Measurements from ENCODE around the gene CENPL. TPM values are rescaled to one million over a fixed set of nuclear protein-coding genes. Genes with fewer than 3 reads are reported as not detected.
"Not testable (repeated sequence)": the region's sequence is repeated elsewhere in the genome, so short reads cannot be mapped to it uniquely, and the experiment has no call there.

Gene CENPL
- total RNA-seq, 1 donor from 2014 or later = 9.9 TPM

- Histone ChIP-seq H3K27me3 (ENCODE audit: control insufficient read depth in 3 of 3, insufficient read depth in 3 of 3, low read length in 3 of 3) (no peaks in the 10 kb centered on the region), H3K4me3 (ENCODE audit: low read length in 3 of 3) (peak overlapping the region in 2 of 3 donors; percentile 95), H3K27ac (ENCODE audit: low read depth, low read length) (peak overlapping the region; percentile 89), H3K9me3 (ENCODE audit: control insufficient read depth in 3 of 3, low read length in 3 of 3) (no peaks in the 10 kb centered on the region), H3K4me1 (ENCODE audit: control insufficient read depth in 3 of 3, insufficient read depth in 3 of 3, low read length in 3 of 3) (peaks cover 15 to 27% (median 27%) of the 10 kb centered on the region in 3 donors), H3K9ac (ENCODE audit: low read depth in 1 of 3, low read length in 3 of 3) (peak overlapping the region in 2 of 3 donors; percentile 17 to 57), H3K36me3 (ENCODE audit: control insufficient read depth in 3 of 3, insufficient read depth in 3 of 3, low read length in 3 of 3) (peaks cover 23 to 47% (median 44%) of the 10 kb centered on the region in 3 donors)
Measured at GRCh38 chr1:173866413-173867115, 41.9 kb upstream of the CENPL start.

GRCh38 chr1:173865468-173866164 is 40.9 kb upstream of the CENPL start:
- Histone ChIP-seq H3K4me1 (ENCODE audit: control insufficient read depth in 3 of 3, insufficient read depth in 3 of 3, low read length in 3 of 3) (peaks cover 13 to 25% (median 23%) of the 10 kb centered on the region in 3 donors), H3K27ac (ENCODE audit: low read depth, low read length) (no peak overlapping the region), H3K9me3 (ENCODE audit: control insufficient read depth in 3 of 3, low read length in 3 of 3) (no peaks in the 10 kb centered on the region), H3K4me3 (ENCODE audit: low read length in 3 of 3) (no peak overlapping the region), H3K27me3 (ENCODE audit: control insufficient read depth in 3 of 3, insufficient read depth in 3 of 3, low read length in 3 of 3) (no peaks in the 10 kb centered on the region), H3K36me3 (ENCODE audit: control insufficient read depth in 3 of 3, insufficient read depth in 3 of 3, low read length in 3 of 3) (peaks cover 23 to 44% (median 41%) of the 10 kb centered on the region in 3 donors), H3K9ac (ENCODE audit: low read depth in 1 of 3, low read length in 3 of 3) (no peak overlapping the region)

GRCh38 chr1:173864179-173864867 is 39.6 kb upstream of the CENPL start:
- Histone ChIP-seq H3K4me3 (ENCODE audit: low read length in 3 of 3) (no peak overlapping the region), H3K36me3 (ENCODE audit: control insufficient read depth in 3 of 3, insufficient read depth in 3 of 3, low read length in 3 of 3) (peaks cover 23 to 44% (median 35%) of the 10 kb centered on the region in 3 donors)

GRCh38 chr1:173863224-173864161 is 38.8 kb upstream of the CENPL start:
- Histone ChIP-seq H3K4me1 (ENCODE audit: control insufficient read depth in 3 of 3, insufficient read depth in 3 of 3, low read length in 3 of 3) (peaks cover 12 to 16% (median 13%) of the 10 kb centered on the region in 3 donors), H3K9me3 (ENCODE audit: control insufficient read depth in 3 of 3, low read length in 3 of 3) (no peaks in the 10 kb centered on the region), H3K27ac (ENCODE audit: low read depth, low read length) (no peak overlapping the region), H3K36me3 (ENCODE audit: control insufficient read depth in 3 of 3, insufficient read depth in 3 of 3, low read length in 3 of 3) (peaks cover 23 to 44% (median 41%) of the 10 kb centered on the region in 3 donors), H3K9ac (ENCODE audit: low read depth in 1 of 3, low read length in 3 of 3) (no peak overlapping the region), H3K27me3 (ENCODE audit: control insufficient read depth in 3 of 3, insufficient read depth in 3 of 3, low read length in 3 of 3) (no peaks in the 10 kb centered on the region), H3K4me3 (ENCODE audit: low read length in 3 of 3) (no peak overlapping the region)

More at GRCh38 chr1:173864179-173864867, 39.6 kb upstream of the CENPL start:
- Histone ChIP-seq H3K27me3 (ENCODE audit: control insufficient read depth in 3 of 3, insufficient read depth in 3 of 3, low read length in 3 of 3) (no peaks in the 10 kb centered on the region), H3K4me1 (ENCODE audit: control insufficient read depth in 3 of 3, insufficient read depth in 3 of 3, low read length in 3 of 3) (peaks cover 12 to 24% (median 18%) of the 10 kb centered on the region in 3 donors), H3K9me3 (ENCODE audit: control insufficient read depth in 3 of 3, low read length in 3 of 3) (no peaks in the 10 kb centered on the region), H3K9ac (ENCODE audit: low read depth in 1 of 3, low read length in 3 of 3) (no peak overlapping the region), H3K27ac (ENCODE audit: low read depth, low read length) (no peak overlapping the region)

GRCh38 chr1:173862769-173863223 is 38.1 kb upstream of the CENPL start:
- Histone ChIP-seq H3K27ac (ENCODE audit: low read depth, low read length) (no peak overlapping the region), H3K4me1 (ENCODE audit: control insufficient read depth in 3 of 3, insufficient read depth in 3 of 3, low read length in 3 of 3) (peaks cover 12 to 16% (median 13%) of the 10 kb centered on the region in 3 donors), H3K9ac (ENCODE audit: low read depth in 1 of 3, low read length in 3 of 3) (no peak overlapping the region), H3K9me3 (ENCODE audit: control insufficient read depth in 3 of 3, low read length in 3 of 3) (no peaks in the 10 kb centered on the region), H3K4me3 (ENCODE audit: low read length in 3 of 3) (no peak overlapping the region), H3K36me3 (ENCODE audit: control insufficient read depth in 3 of 3, insufficient read depth in 3 of 3, low read length in 3 of 3) (peaks cover 23 to 51% (median 47%) of the 10 kb centered on the region in 3 donors), H3K27me3 (ENCODE audit: control insufficient read depth in 3 of 3, insufficient read depth in 3 of 3, low read length in 3 of 3) (no peaks in the 10 kb centered on the region)

- Histone ChIP-seq H3K36me3 (ENCODE audit: control insufficient read depth in 3 of 3, insufficient read depth in 3 of 3, low read length in 3 of 3) (peaks cover 23 to 56% (median 52%) of the 10 kb centered on the region in 3 donors), H3K4me1 (ENCODE audit: control insufficient read depth in 3 of 3, insufficient read depth in 3 of 3, low read length in 3 of 3) (peaks cover 10 to 13% (median 11%) of the 10 kb centered on the region in 3 donors)
- H3K4me3 ChIP-seq (ENCODE audit: low read length in 3 of 3); H3K9me3 ChIP-seq (ENCODE audit: control insufficient read depth in 3 of 3, low read length in 3 of 3); H3K9ac ChIP-seq (ENCODE audit: low read depth in 1 of 3, low read length in 3 of 3); H3K27me3 ChIP-seq (ENCODE audit: control insufficient read depth in 3 of 3, insufficient read depth in 3 of 3, low read length in 3 of 3); H3K27ac ChIP-seq (ENCODE audit: low read depth, low read length): not testable (repeated sequence)
Measured at GRCh38 chr1:173862146-173862768, 37.6 kb upstream of the CENPL start.

- Histone ChIP-seq H3K36me3 (ENCODE audit: control insufficient read depth in 3 of 3, insufficient read depth in 3 of 3, low read length in 3 of 3) (peaks cover 23 to 61% (median 57%) of the 10 kb centered on the region in 3 donors), H3K27me3 (ENCODE audit: control insufficient read depth in 3 of 3, insufficient read depth in 3 of 3, low read length in 3 of 3) (no peaks in the 10 kb centered on the region)
Measured at GRCh38 chr1:173861731-173862145, 37.1 kb upstream of the CENPL start.

GRCh38 chr1:173860065-173860464 is 35.4 kb upstream of the CENPL start:
- Histone ChIP-seq H3K36me3 (ENCODE audit: control insufficient read depth in 3 of 3, insufficient read depth in 3 of 3, low read length in 3 of 3) (peaks cover 20 to 63% (median 52%) of the 10 kb centered on the region in 3 donors), H3K27ac (ENCODE audit: low read depth, low read length) (no peak overlapping the region), H3K9ac (ENCODE audit: low read depth in 1 of 3, low read length in 3 of 3) (no peak overlapping the region), H3K4me3 (ENCODE audit: low read length in 3 of 3) (no peak overlapping the region), H3K27me3 (ENCODE audit: control insufficient read depth in 3 of 3, insufficient read depth in 3 of 3, low read length in 3 of 3) (no peaks in the 10 kb centered on the region), H3K4me1 (ENCODE audit: control insufficient read depth in 3 of 3, insufficient read depth in 3 of 3, low read length in 3 of 3) (no peaks in the 10 kb centered on the region), H3K9me3 (ENCODE audit: control insufficient read depth in 3 of 3, low read length in 3 of 3) (no peaks in the 10 kb centered on the region)

More at GRCh38 chr1:173861731-173862145, 37.1 kb upstream of the CENPL start:
- Histone ChIP-seq H3K9ac (ENCODE audit: low read depth in 1 of 3, low read length in 3 of 3) (no peak overlapping the region), H3K9me3 (ENCODE audit: control insufficient read depth in 3 of 3, low read length in 3 of 3) (no peaks in the 10 kb centered on the region), H3K4me1 (ENCODE audit: control insufficient read depth in 3 of 3, insufficient read depth in 3 of 3, low read length in 3 of 3) (peaks cover 4 to 9% (median 6%) of the 10 kb centered on the region in 3 donors), H3K27ac (ENCODE audit: low read depth, low read length) (no peak overlapping the region), H3K4me3 (ENCODE audit: low read length in 3 of 3) (no peak overlapping the region)

- not testable (repeated sequence) for H3K9me3 ChIP-seq (ENCODE audit: control insufficient read depth in 3 of 3, low read length in 3 of 3); H3K4me1 ChIP-seq (ENCODE audit: control insufficient read depth in 3 of 3, insufficient read depth in 3 of 3, low read length in 3 of 3); H3K9ac ChIP-seq (ENCODE audit: low read depth in 1 of 3, low read length in 3 of 3); H3K27ac ChIP-seq (ENCODE audit: low read depth, low read length); H3K4me3 ChIP-seq (ENCODE audit: low read length in 3 of 3); H3K27me3 ChIP-seq (ENCODE audit: control insufficient read depth in 3 of 3, insufficient read depth in 3 of 3, low read length in 3 of 3)
- H3K36me3 ChIP-seq (ENCODE audit: control insufficient read depth in 3 of 3, insufficient read depth in 3 of 3, low read length in 3 of 3) = peaks cover 16 to 62% (median 48%) of the 10 kb centered on the region in 3 donors
Measured at GRCh38 chr1:173859547-173859946, 34.9 kb upstream of the CENPL start.
